KOPT-K1 (cell line): Measurements from ENCODE around the gene WDFY2.

Experiments
- H3K27ac ChIP-seq: fragments of 200-600 bp; sonication (generic); 2 replicates; pipeline ENCODE4 v1.5.1; 2016; ENCODE audit warnings: antibody characterized with exemption, mild to moderate bottlenecking, low read depth, low read length; ENCODE audit not compliant: poor library complexity, severe bottlenecking
- H3K36me3 ChIP-seq: fragments of 200-600 bp; sonication (generic); 2 replicates; pipeline ENCODE4 v1.5.1; 2017; ENCODE audit warnings: antibody characterized with exemption, mild to moderate bottlenecking, low read length, moderate library complexity; ENCODE audit not compliant: insufficient read depth
- H3K9me3 ChIP-seq: fragments of 200-600 bp; sonication (generic); 2 replicates; pipeline ENCODE4 v1.5.1; 2017; ENCODE audit warnings: antibody characterized with exemption, low read length, mild to moderate bottlenecking; ENCODE audit not compliant: insufficient read depth, poor library complexity, severe bottlenecking

WDFY2 gene

GRCh38 chr13:51793570-51794271 is 209.5 kb downstream of the WDFY2 start:
- Histone ChIP-seq H3K27ac (no peak overlapping the region), H3K9me3 (no peaks in the 10 kb centered on the region), H3K36me3 (no peaks in the 10 kb centered on the region)

GRCh38 chr13:51794964-51795363 is 210.7 kb downstream of the WDFY2 start:
- Histone ChIP-seq H3K27ac (no peak overlapping the region), H3K9me3 (no peaks in the 10 kb centered on the region)

GRCh38 chr13:51795419-51795818 is 211.2 kb downstream of the WDFY2 start:
- H3K9me3 ChIP-seq, result no peaks in the 10 kb centered on the region
- H3K36me3 ChIP-seq, result no peaks in the 10 kb centered on the region

More at GRCh38 chr13:51794964-51795363, 210.7 kb downstream of the WDFY2 start:
- no peaks in the 10 kb centered on the region for H3K36me3 ChIP-seq

GRCh38 chr13:51796546-51796945 is 212.3 kb downstream of the WDFY2 start:
- H3K27ac ChIP-seq, result no peak overlapping the region

More at GRCh38 chr13:51795419-51795818, 211.2 kb downstream of the WDFY2 start:
- no peak overlapping the region for H3K27ac ChIP-seq

GRCh38 chr13:51797664-51798488 is 213.6 kb downstream of the WDFY2 start:
- H3K9me3 ChIP-seq, result no peaks in the 10 kb centered on the region
- H3K36me3 ChIP-seq, result no peaks in the 10 kb centered on the region
- no peak overlapping the region for H3K27ac ChIP-seq

More at GRCh38 chr13:51796546-51796945, 212.3 kb downstream of the WDFY2 start:
- H3K36me3 ChIP-seq, result no peaks in the 10 kb centered on the region
- no peaks in the 10 kb centered on the region for H3K9me3 ChIP-seq

- H3K36me3 ChIP-seq, result no peaks in the 10 kb centered on the region
- H3K27ac ChIP-seq, result no peak overlapping the region
- H3K9me3 ChIP-seq, result no peaks in the 10 kb centered on the region
These were observed 215.0 kb downstream of the WDFY2 start for GRCh38 chr13:51799261-51799660.

GRCh38 chr13:51800486-51800885 is 216.2 kb downstream of the WDFY2 start:
- Histone ChIP-seq H3K27ac (no peak overlapping the region), H3K9me3 (no peaks in the 10 kb centered on the region), H3K36me3 (no peaks in the 10 kb centered on the region)

GRCh38 chr13:51801631-51802099 is 217.4 kb downstream of the WDFY2 start:
- no peaks in the 10 kb centered on the region for H3K36me3 ChIP-seq
- no peak overlapping the region for H3K27ac ChIP-seq

GRCh38 chr13:51802631-51803418 is 218.6 kb downstream of the WDFY2 start:
- peak overlapping the region; percentile 80 for H3K27ac ChIP-seq
- H3K36me3 ChIP-seq, result no peaks in the 10 kb centered on the region
- no peaks in the 10 kb centered on the region for H3K9me3 ChIP-seq

More at GRCh38 chr13:51801631-51802099, 217.4 kb downstream of the WDFY2 start:
- H3K9me3 ChIP-seq, result no peaks in the 10 kb centered on the region

GRCh38 chr13:51803422-51804294 is 219.4 kb downstream of the WDFY2 start, which contains the start of gene DHRS12:
Gene DHRS12, minus strand, starts transcription at chr13:51804163. Its CDS starts 4,504 bp downstream, at chr13:51799659.
- Histone ChIP-seq H3K36me3 (no peaks in the 10 kb centered on the region), H3K9me3 (no peaks in the 10 kb centered on the region), H3K27ac (peak within 1 kb of the TSS; percentile 80)

- Histone ChIP-seq H3K27ac (peak overlapping the region; percentile 80), H3K9me3 (no peaks in the 10 kb centered on the region), H3K36me3 (no peaks in the 10 kb centered on the region)
These were observed 220.3 kb downstream of the WDFY2 start for GRCh38 chr13:51804295-51805172.

- no peak overlapping the region for H3K27ac ChIP-seq
- H3K9me3 ChIP-seq, result no peaks in the 10 kb centered on the region
- H3K36me3 ChIP-seq, result no peaks in the 10 kb centered on the region
These were observed 221.1 kb downstream of the WDFY2 start for GRCh38 chr13:51805313-51805712.

GRCh38 chr13:51805925-51806324 is 221.7 kb downstream of the WDFY2 start:
- Histone ChIP-seq H3K27ac (no peak overlapping the region), H3K36me3 (no peaks in the 10 kb centered on the region), H3K9me3 (no peaks in the 10 kb centered on the region)
